Measurements from ENCODE around the gene ZNF24. TPM values are rescaled to one million over a fixed set of nuclear protein-coding genes. Genes with fewer than 3 reads are reported as not detected.

ZNF24 gene
- polyA plus RNA-seq, 3 donors: 9.8 to 13.6 (median 13.4) TPM

- no peak overlapping the region for H3K27ac ChIP-seq (ENCODE audit: low read depth, low read length)
- WGBS, 3 donors: 78 to 82% (median 79%) methylated on average over 3 of the region's 3 CpGs
Measured at GRCh38 chr18:35322486-35323458, 21.4 kb downstream of the ZNF24 start.

- H3K27ac ChIP-seq (ENCODE audit: low read depth, low read length): no peak overlapping the region
- 71 to 81% (median 76%) methylated on average over 2 of the region's 2 CpGs for WGBS, 3 donors
Measured at GRCh38 chr18:35311496-35311895, 32.7 kb downstream of the ZNF24 start.

- no peak overlapping the region for H3K27ac ChIP-seq (ENCODE audit: low read depth, low read length)
- WGBS, 3 donors: 98 to 99% (median 98%) methylated on average over 5 of the region's 5 CpGs
Measured at GRCh38 chr18:35306588-35307250, 37.5 kb downstream of the ZNF24 start.

- 95 to 100% (median 96%) methylated on average over 4 of the region's 4 CpGs for WGBS, 3 donors
- no peak overlapping the region for H3K27ac ChIP-seq (ENCODE audit: low read depth, low read length)
Measured at GRCh38 chr18:35303610-35304009, 40.6 kb downstream of the ZNF24 start.

- WGBS, 3 donors: 97 to 100% (median 100%) methylated on average over 2 of the region's 2 CpGs
- no peak overlapping the region for H3K27ac ChIP-seq (ENCODE audit: low read depth, low read length)
Measured at GRCh38 chr18:35296060-35296459, 48.2 kb downstream of the ZNF24 start.

GRCh38 chr18:35291166-35291565 is 53.1 kb downstream of the ZNF24 start:
- H3K27ac ChIP-seq (ENCODE audit: low read depth, low read length): no peak overlapping the region
- WGBS, 3 donors: 82 to 85% (median 82%) methylated on average over 2 of the region's 2 CpGs

- H3K27ac ChIP-seq (ENCODE audit: low read depth, low read length): peak within 1 kb of the TSS; percentile 60
- 0% methylated on average over 41 of the region's 41 CpGs for WGBS, 3 donors
Measured at GRCh38 chr18:35290094-35290735, 54.0 kb downstream of the ZNF24 start, which contains the start of gene ZSCAN30. TSS of gene ZSCAN30 (minus strand) at chr18:35290229. CDS start at chr18:35264352, 25,877 bp downstream.

- 0% methylated on average over 8 of the region's 8 CpGs for WGBS, 3 donors
- H3K27ac ChIP-seq (ENCODE audit: low read depth, low read length): peak overlapping the region; percentile 60
Measured at GRCh38 chr18:35289727-35290093, 54.5 kb downstream of the ZNF24 start.

- H3K27ac ChIP-seq (ENCODE audit: low read depth, low read length): no peak overlapping the region
- 2 to 5% (median 5%) methylated on average over 6 of the region's 6 CpGs for WGBS, 3 donors
Measured at GRCh38 chr18:35289293-35289692, 54.9 kb downstream of the ZNF24 start.

- 97 to 100% (median 98%) methylated on average over 3 of the region's 3 CpGs for WGBS, 3 donors
Measured at GRCh38 chr18:35284841-35285240, 59.4 kb downstream of the ZNF24 start.

GRCh38 chr18:35283923-35284794 is 60.1 kb downstream of the ZNF24 start:
- H3K27ac ChIP-seq (ENCODE audit: low read depth, low read length): no peak overlapping the region
- whole genome bisulfite sequencing, 3 donors: 97 to 98% (median 97%) methylated on average over 7 of the region's 7 CpGs

More at GRCh38 chr18:35284841-35285240, 59.4 kb downstream of the ZNF24 start:
- H3K27ac ChIP-seq (ENCODE audit: low read depth, low read length): no peak overlapping the region

GRCh38 chr18:35282353-35282752 is 61.9 kb downstream of the ZNF24 start:
- no peak overlapping the region for H3K27ac ChIP-seq (ENCODE audit: low read depth, low read length)
- WGBS, 3 donors: 82 to 91% (median 86%) methylated on average over 1 of the region's 1 CpG

Other genes with a start within 250 kb of the ZNF24 start
- gene ZNF397, start 103.4 kb downstream of the ZNF24 start, polyA plus RNA-seq: 10 to 100 TPM in 1 of 3 donors, 1 to 10 TPM in 2; 6.9 to 16.0 (median 9.5) TPM
- gene ZSCAN30, start 54.2 kb downstream of the ZNF24 start, polyA plus RNA-seq: 10 to 100 TPM in 1 of 3 donors, 1 to 10 TPM in 2; 4.1 to 10.3 (median 6.2) TPM
- 1 to 10 TPM in 1 of 3 donors, under 1 TPM in 2; 0.56 to 2.1 (median 0.61) TPM for gene ZNF396, start 32.9 kb upstream of the ZNF24 start, polyA plus RNA-seq
- 10 to 100 TPM in 2 of 3 donors, 1 to 10 TPM in 1; 9.3 to 25.1 (median 20.8) TPM for gene INO80C, start 153.5 kb upstream of the ZNF24 start, polyA plus RNA-seq
- gene GALNT1, start 237.3 kb upstream of the ZNF24 start, polyA plus RNA-seq: 10 to 100 TPM; 13.1 to 29.0 (median 23.7) TPM

All from adipose tissue (tissue), 3 donors.